PC-3 (cell line): ENCODE data around the gene AATF. TPM values are rescaled to one million over a fixed set of nuclear protein-coding genes. Genes with fewer than 3 reads are reported as not detected.

Experiments used
- ATAC-seq: fragments of 200-7000 bp; cut with Tn5 transposase; 2 replicates; pipeline ENCODE4 v1.9.1; 2020; ENCODE audit warnings: mild to moderate bottlenecking, moderate library complexity
- BruUV-seq: library from RNA; stranded (reverse); fragments of 400-500 nt; replicated peaks from 2 replicates; lab custom pipeline; 2021; lab: Mats Ljungman, UMichigan
- CTCF ChIA-PET: fragments of 300-600 bp; sonication (Branson Sonifier 250); formaldehyde crosslinking; loops from one replicate; lab custom pipeline; 2022; ENCODE audit warnings: antibody characterized with exemption; lab: Charles Lee
- POLR2A ChIA-PET: fragments of 300-600 bp; sonication (Branson Sonifier 250); formaldehyde crosslinking; loops from one replicate; lab custom pipeline; 2022; ENCODE audit warnings: antibody characterized with exemption; ENCODE audit not compliant: unreplicated experiment; lab: Charles Lee
- DNase-seq: peaks from one replicate; pipeline ENCODE4 v3.0.0-alpha.2; 2015
- H2AFZ ChIP-seq: fragments of 300-600 bp; sonication (generic); 2 replicates; pipeline ENCODE4 v1.6.0; 2016; ENCODE audit warnings: antibody characterized with exemption, low read length
- H3F3A ChIP-seq: fragments of 300-600 bp; sonication (generic); one replicate; pipeline ENCODE4 v1.6.0; 2017; ENCODE audit warnings: antibody characterized with exemption, low read length, control low read depth, mild to moderate bottlenecking; ENCODE audit not compliant: unreplicated experiment
- H3K27ac ChIP-seq: fragments of 300-600 bp; sonication (generic); 2 replicates; pipeline ENCODE4 v1.5.1; 2016; ENCODE audit warnings: mild to moderate bottlenecking, low read length
- H3K27me3 ChIP-seq: fragments of 300-600 bp; sonication (generic); 2 replicates; pipeline ENCODE4 v1.6.1; 2016; ENCODE audit warnings: low read length, mixed read lengths
- H3K36me3 ChIP-seq: fragments of 300-600 bp; sonication (generic); 2 replicates; pipeline ENCODE4 v1.6.1; 2016; ENCODE audit warnings: low read depth, mixed run types, low read length, mixed read lengths
- H3K4me1 ChIP-seq: fragments of 300-600 bp; sonication (generic); 2 replicates; pipeline ENCODE4 v1.5.1; 2016; ENCODE audit warnings: low read length; ENCODE audit not compliant: insufficient read depth
- H3K4me2 ChIP-seq: fragments of 300-600 bp; sonication (generic); 2 replicates; pipeline ENCODE4 v1.6.0; 2016; ENCODE audit warnings: low read length
- H3K4me3 ChIP-seq: fragments of 300-600 bp; sonication (generic); 2 replicates; pipeline ENCODE4 v1.5.1; 2016; ENCODE audit warnings: mild to moderate bottlenecking, low read length, mixed read lengths
- H3K79me2 ChIP-seq: fragments of 300-600 bp; sonication (generic); 2 replicates; pipeline ENCODE4 v1.6.1; 2017; ENCODE audit warnings: low read length, mixed read lengths
- H3K9ac ChIP-seq: fragments of 300-600 bp; sonication (generic); 2 replicates; pipeline ENCODE4 v1.6.0; 2016; ENCODE audit warnings: mild to moderate bottlenecking, low read length
- H3K9me2 ChIP-seq: fragments of 300-600 bp; sonication (generic); replicated peaks from 2 replicates; pipeline ENCODE4 v1.6.1; 2016; ENCODE audit warnings: mixed run types, low read length, mixed read lengths
- H3K9me3 ChIP-seq: fragments of 300-600 bp; sonication (generic); 2 replicates; pipeline ENCODE4 v1.6.1; 2016; ENCODE audit warnings: low read length, mixed read lengths
- H4K20me1 ChIP-seq: fragments of 300-600 bp; sonication (generic); 2 replicates; pipeline ENCODE4 v1.6.1; 2016; ENCODE audit warnings: low read length, mixed read lengths
- EZH2 ChIP-seq: fragments of 300-600 bp; sonication (generic); IDR thresholded peaks from one replicate; pipeline ENCODE4 v1.6.1; 2017; ENCODE audit warnings: antibody characterized with exemption, mild to moderate bottlenecking, low read length; ENCODE audit not compliant: unreplicated experiment
- EZH2phosphoT487 ChIP-seq: fragments of 300-600 bp; sonication (generic); IDR thresholded peaks from 2 replicates; pipeline ENCODE4 v1.6.1; 2018; ENCODE audit warnings: mild to moderate bottlenecking, antibody characterized with exemption, low read length, borderline replicate concordance
- intact Hi-C: fragments of 100-400 bp; cut with micrococcal nuclease; formaldehyde crosslinking; loops from 2 replicates; pipeline ENCODE4 v1.9.0; 2023
- total RNA-seq: library from RNA; depleted of rRNA; stranded (reverse); fragments of >200 nt; gene quantifications from 2 replicates; pipeline ENCODE4 v1.2.3, GENCODE V29; 2014
- TF ChIP-seq, protein P1 (sequence below): fragments of 300-600 bp; sonication (generic); conservative IDR thresholded peaks from 2 replicates; pipeline ENCODE4 v1.5.1; 2017; ENCODE audit warnings: antibody characterized with exemption, low read depth, mild to moderate bottlenecking, low read length

The AATF gene
- total RNA-seq, 1 experiment from 2014 or later: 25.5 TPM

DNA sequence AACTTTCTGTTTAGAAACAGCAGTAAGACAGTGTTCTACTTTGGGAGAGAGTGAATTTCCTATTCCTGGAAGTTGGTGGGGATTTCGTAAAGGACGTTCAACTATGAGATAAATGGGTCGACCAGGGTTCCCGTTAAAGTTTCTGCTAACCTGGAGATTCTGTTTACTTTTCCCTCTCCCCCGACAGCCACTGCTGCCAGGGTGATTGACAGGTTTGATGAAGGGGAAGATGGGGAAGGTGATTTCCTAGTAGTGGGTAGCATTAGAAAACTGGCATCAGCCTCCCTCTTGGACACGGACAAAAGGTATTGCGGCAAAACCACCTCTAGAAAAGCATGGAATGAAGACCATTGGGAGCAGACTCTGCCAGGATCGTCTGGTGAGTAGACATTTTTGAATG, 1.3 kb downstream of the AATF start:
- DNase-seq: no peak
- intact Hi-C loops: loop anchor here (5.0 kb wide), 1 partner anchor 323 kb away; no protein-coding TSS in a partner anchor
- no peak overlapping the region for H3K27ac ChIP-seq

DNA sequence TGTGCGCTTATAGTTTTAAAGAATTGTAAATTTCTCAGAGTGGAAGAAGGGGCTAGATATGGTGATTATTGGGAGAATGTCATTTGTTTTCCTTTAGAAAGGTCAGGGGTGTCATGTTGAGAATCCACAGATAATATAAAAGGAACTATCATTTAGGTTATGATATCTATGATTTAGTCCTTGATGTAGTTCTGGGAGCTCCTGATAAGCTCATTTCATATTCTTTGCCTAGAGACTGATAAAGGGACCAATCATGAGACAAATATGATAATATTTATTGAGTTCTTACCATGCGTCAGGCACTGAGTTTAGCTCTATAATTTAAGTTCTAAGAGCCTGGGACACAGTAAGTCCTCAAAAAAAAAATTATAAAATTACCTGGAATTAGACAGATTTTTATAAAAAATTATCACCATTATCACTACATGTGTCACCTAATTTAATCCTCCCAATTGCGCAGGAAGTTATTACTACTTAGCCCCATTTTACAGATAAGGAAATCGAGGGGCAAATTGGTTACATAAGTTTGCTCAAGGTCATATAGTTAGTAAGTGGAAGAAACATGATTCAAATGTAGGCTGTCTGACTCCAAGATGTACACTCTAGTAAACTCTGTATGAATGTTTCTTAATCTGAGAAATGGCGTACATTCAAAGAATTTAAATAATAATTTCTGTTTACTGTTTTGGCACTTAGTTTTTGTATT, 2.5 kb downstream of the AATF start:
- Histone ChIP-seq H3K27me3 (peaks cover 14% of the 10 kb centered on the region; the same call in 1 of the 2 replicates), H3K27ac (no peak overlapping the region), H3K4me2 (peak overlapping the region; percentile 88), H3K4me3 (peak overlapping the region; percentile 83; the same call in 1 of the 2 replicates), H3K4me1 (peaks cover 12% of the 10 kb centered on the region), H3K9me2 (no peaks in the 10 kb centered on the region), H3K79me2 (peaks cover 38% of the 10 kb centered on the region), H4K20me1 (peaks cover 20% of the 10 kb centered on the region), H3F3A (no peaks in the 10 kb centered on the region), H3K36me3 (peaks cover 14% of the 10 kb centered on the region), H3K9ac (no peak overlapping the region), H3K9me3 (no peaks in the 10 kb centered on the region), H2AFZ (no peak overlapping the region)
- POLR2A ChIA-PET: interaction anchor here (0.5 kb wide), 1 partner anchor 65 kb away, joined by 13 read pairs; no protein-coding TSS in a partner anchor
- no TSS peak for BruUV-seq
- no peak for TF ChIP-seq EZH2
- no peak for TF ChIP-seq EZH2phosphoT487
- TF ChIP-seq, protein P1, sequence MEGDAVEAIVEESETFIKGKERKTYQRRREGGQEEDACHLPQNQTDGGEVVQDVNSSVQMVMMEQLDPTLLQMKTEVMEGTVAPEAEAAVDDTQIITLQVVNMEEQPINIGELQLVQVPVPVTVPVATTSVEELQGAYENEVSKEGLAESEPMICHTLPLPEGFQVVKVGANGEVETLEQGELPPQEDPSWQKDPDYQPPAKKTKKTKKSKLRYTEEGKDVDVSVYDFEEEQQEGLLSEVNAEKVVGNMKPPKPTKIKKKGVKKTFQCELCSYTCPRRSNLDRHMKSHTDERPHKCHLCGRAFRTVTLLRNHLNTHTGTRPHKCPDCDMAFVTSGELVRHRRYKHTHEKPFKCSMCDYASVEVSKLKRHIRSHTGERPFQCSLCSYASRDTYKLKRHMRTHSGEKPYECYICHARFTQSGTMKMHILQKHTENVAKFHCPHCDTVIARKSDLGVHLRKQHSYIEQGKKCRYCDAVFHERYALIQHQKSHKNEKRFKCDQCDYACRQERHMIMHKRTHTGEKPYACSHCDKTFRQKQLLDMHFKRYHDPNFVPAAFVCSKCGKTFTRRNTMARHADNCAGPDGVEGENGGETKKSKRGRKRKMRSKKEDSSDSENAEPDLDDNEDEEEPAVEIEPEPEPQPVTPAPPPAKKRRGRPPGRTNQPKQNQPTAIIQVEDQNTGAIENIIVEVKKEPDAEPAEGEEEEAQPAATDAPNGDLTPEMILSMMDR: no peak
- CTCF ChIA-PET: no interaction called here
- DNase-seq (no peak), ATAC-seq (no peak)
- intact Hi-C loops: loop anchor here (5.0 kb wide), 1 partner anchor 324 kb away; no protein-coding TSS in a partner anchor

More for the DNA sequence above, 1.3 kb downstream of the AATF start:
- ATAC-seq: no peak
- Histone ChIP-seq H4K20me1 (peaks cover 20% of the 10 kb centered on the region), H3K36me3 (peaks cover 9% of the 10 kb centered on the region), H3K9ac (peak overlapping the region; percentile 93), H3K9me3 (no peaks in the 10 kb centered on the region), H3K4me2 (peak overlapping the region; percentile 88), H2AFZ (no peak overlapping the region), H3K9me2 (no peaks in the 10 kb centered on the region), H3F3A (no peaks in the 10 kb centered on the region), H3K4me1 (peaks cover 12% of the 10 kb centered on the region), H3K4me3 (peak overlapping the region; percentile 83), H3K79me2 (peaks cover 35% of the 10 kb centered on the region), H3K27me3 (peaks cover 24% of the 10 kb centered on the region; the same call in 1 of the 2 replicates)
- CTCF ChIA-PET: interaction anchor here (0.6 kb wide), 1 partner anchor 26 kb away, joined by 5 read pairs; no protein-coding TSS in a partner anchor
- POLR2A ChIA-PET: interaction anchor here (0.7 kb wide), 1 partner anchor 27 kb away, joined by 4 read pairs; no protein-coding TSS in a partner anchor
- BruUV-seq: no TSS peak
- TF ChIP-seq, protein P1: no peak
- TF ChIP-seq EZH2phosphoT487: no peak
- TF ChIP-seq EZH2: no peak

DNA sequence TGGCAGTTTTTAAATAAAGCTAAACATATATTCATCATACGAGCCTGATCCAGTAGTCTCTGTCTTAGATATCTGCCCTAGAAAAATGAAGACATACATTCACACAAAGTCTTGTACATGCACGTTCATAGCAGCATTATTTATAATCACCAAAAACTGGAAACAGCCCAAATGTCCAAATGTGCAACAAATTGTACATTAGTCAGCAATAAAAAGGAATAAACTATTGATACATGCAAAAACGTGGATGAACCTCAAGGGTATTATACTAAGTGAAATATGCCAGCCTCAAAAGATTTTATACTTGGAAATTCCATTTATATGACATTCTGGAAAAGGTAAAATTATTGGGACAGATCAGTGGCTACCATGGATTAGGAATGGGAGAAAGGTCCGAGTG, 22.8 kb downstream of the AATF start:
- no peaks in the 10 kb centered on the region for H3K36me3 ChIP-seq
- no peak overlapping the region for H3K9ac ChIP-seq
- no peaks in the 10 kb centered on the region for H4K20me1 ChIP-seq
- H3K9me2 ChIP-seq: no peaks in the 10 kb centered on the region
- BruUV-seq: no TSS peak
- intact Hi-C loops: no loop called here
- H3K27me3 ChIP-seq: peaks cover 6% of the 10 kb centered on the region; the same call in 1 of the 2 replicates
- DNase-seq: no peak
- H3K27ac ChIP-seq: no peak overlapping the region
- ChIA-PET POLR2A (no interaction called here), CTCF (no interaction called here)
- H3K79me2 ChIP-seq: no peaks in the 10 kb centered on the region
- TF ChIP-seq EZH2 (no peak), EZH2phosphoT487 (no peak)
- TF ChIP-seq, protein P1: no peak
- no peaks in the 10 kb centered on the region for H3F3A ChIP-seq
- no peaks in the 10 kb centered on the region for H3K9me3 ChIP-seq
- no peak overlapping the region for H3K4me2 ChIP-seq
- H2AFZ ChIP-seq: no peak overlapping the region
- H3K4me3 ChIP-seq: no peak overlapping the region
- H3K4me1 ChIP-seq: no peaks in the 10 kb centered on the region
- no peak for ATAC-seq
